HepG2 (cell line): Measurements from ENCODE around the gene HSD11B2. TPM values are rescaled to one million over a fixed set of nuclear protein-coding genes. Genes with fewer than 3 reads are reported as not detected.

Experiments used
- BRCA1 ChIP-seq: sonication (generic); formaldehyde crosslinking; IDR thresholded peaks from 2 replicates; pipeline ENCODE4 v1.4.0; 2020; ENCODE audit warnings: missing genetic modification reagents
- ETV5 ChIP-seq: IDR thresholded peaks from 2 replicates; pipeline ENCODE4 v1.6.1; 2018; ENCODE audit warnings: missing biosample characterization, missing genetic modification reagents, inconsistent platforms, borderline replicate concordance
- GATAD2A ChIP-seq: IDR thresholded peaks from 2 replicates; pipeline ENCODE4 v1.6.1; 2016
- HMG20B ChIP-seq: conservative IDR thresholded peaks from 2 replicates; pipeline ENCODE4 v1.6.1; 2016; ENCODE audit warnings: missing genetic modification reagents, missing compliant biosample characterization
- NFIB ChIP-seq: sonication (generic); formaldehyde crosslinking; IDR thresholded peaks from 2 replicates; pipeline ENCODE4 v1.9.0; 2021; ENCODE audit warnings: missing genetic modification reagents, mild to moderate bottlenecking, borderline replicate concordance
- ZBTB7A ChIP-seq: sonication (generic); formaldehyde crosslinking; IDR thresholded peaks from 2 replicates; pipeline ENCODE4 v1.8.0; 2022; ENCODE audit warnings: mild to moderate bottlenecking, missing genetic modification reagents
- ZMYM3 ChIP-seq: sonication (generic); formaldehyde crosslinking; IDR thresholded peaks from 2 replicates; pipeline ENCODE4 v1.5.1; 2020; ENCODE audit warnings: mild to moderate bottlenecking, missing genetic modification reagents
- ZNF24 ChIP-seq: fragments of 450-650 bp; IDR thresholded peaks from 2 replicates; pipeline ENCODE4 v1.6.1; 2017; ENCODE audit warnings: antibody characterized with exemption, mild to moderate bottlenecking
- polyA plus RNA-seq, 8 experiments: library from polyadenylated mRNA; depleted of rRNA in 3 of 8; stranded (reverse) in 7 of 8; unstranded in 1 of 8; fragments of >200 nt; fragmentation: Illumina TruSeq in 4 of 8; extraction: Trizol in 4 of 8; gene quantifications; 2 replicates each; pipeline versions ENCODE4 v1.2.1 to v1.2.3, GENCODE V29; 2011 to 2016; ENCODE audit warnings: low read depth in 4 of 8, missing spikeins in 1 of 8, mixed read lengths in 1 of 8; ENCODE audit not compliant: insufficient read depth in 1 of 8
- total RNA-seq, 5 experiments: library from RNA; depleted of rRNA; stranded (reverse); fragments of >200 nt; fragmentation: Illumina TruSeq; extraction: Trizol; gene quantifications; 2 replicates each; pipeline ENCODE4 v1.2.3, GENCODE V29; 2016; ENCODE audit warnings: low read depth in 1 of 5
- TF ChIP-seq, protein P1 (sequence below): sonication (generic); formaldehyde crosslinking; IDR thresholded peaks from 2 replicates; pipeline ENCODE4 v1.5.1; 2020; ENCODE audit warnings: missing genetic modification reagents, mild to moderate bottlenecking, borderline replicate concordance
- TF ChIP-seq, protein P2 (sequence below): sonication (generic); formaldehyde crosslinking; IDR thresholded peaks from 2 replicates; pipeline ENCODE4 v1.4.0; 2020; ENCODE audit warnings: missing genetic modification reagents, borderline replicate concordance
- TF ChIP-seq, protein P3 (sequence below): sonication (generic); formaldehyde crosslinking; IDR thresholded peaks from 2 replicates; pipeline ENCODE4 v1.4.0; 2020; ENCODE audit warnings: missing genetic modification reagents
- TF ChIP-seq, protein P4 (sequence below): sonication (generic); formaldehyde crosslinking; IDR thresholded peaks from 2 replicates; pipeline ENCODE4 v1.4.0; 2020; ENCODE audit warnings: mild to moderate bottlenecking, missing genetic modification reagents

Gene HSD11B2
- total and polyA plus RNA-seq, 2 of the 13 experiments (the other 11 are each of a cell fraction or from before 2014, with no cell fraction given), result 8.9 to 13.6 TPM

DNA sequence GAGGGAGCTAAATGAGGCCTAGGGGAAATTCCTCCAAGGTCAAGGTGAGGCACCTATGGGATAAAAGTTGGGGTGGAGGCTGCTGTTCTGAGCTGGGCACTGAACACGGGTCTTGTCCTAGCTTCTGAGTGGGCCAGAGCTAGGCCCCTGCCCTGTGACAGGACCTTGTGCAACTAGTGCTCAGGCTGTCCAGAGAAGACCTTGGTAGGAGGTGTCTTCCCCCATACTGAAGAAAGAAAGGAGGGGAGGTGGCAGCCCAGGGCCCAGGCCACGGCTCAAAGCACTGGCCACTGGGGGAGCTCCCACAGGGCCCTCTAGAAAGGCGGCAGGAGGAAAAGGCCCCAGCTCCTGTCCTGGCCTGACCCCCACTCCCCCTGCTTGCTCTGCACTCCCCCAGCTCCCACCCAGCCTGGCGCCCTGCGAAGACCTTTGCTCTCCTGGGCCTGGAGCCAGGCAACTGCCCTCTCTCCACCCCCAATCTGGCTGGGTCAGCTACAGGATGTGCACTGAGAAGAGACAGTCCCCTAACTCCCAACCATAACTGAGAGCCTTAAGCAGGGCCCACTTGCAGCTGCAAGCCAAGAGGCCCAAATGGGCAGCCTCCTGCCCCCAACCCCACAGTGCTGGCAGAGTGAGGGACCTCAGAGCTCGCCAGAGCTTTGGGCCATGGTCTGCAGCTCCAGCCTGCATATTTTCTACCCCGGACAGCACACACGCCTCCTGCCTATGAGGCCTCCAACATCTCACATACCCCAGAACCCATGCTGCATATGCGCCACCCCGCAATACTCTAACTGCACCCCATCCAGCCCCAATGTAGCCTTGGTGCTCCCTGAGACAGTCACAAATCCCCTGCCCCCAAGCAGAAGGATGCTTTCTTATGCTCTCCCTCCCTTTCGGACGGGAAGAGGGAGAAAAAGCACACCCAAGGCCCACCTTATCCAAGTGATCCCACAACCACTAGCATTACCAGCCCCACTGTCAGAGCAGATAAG, 15.3 kb downstream of the HSD11B2 start (continued):
- TF ChIP-seq, protein P1, sequence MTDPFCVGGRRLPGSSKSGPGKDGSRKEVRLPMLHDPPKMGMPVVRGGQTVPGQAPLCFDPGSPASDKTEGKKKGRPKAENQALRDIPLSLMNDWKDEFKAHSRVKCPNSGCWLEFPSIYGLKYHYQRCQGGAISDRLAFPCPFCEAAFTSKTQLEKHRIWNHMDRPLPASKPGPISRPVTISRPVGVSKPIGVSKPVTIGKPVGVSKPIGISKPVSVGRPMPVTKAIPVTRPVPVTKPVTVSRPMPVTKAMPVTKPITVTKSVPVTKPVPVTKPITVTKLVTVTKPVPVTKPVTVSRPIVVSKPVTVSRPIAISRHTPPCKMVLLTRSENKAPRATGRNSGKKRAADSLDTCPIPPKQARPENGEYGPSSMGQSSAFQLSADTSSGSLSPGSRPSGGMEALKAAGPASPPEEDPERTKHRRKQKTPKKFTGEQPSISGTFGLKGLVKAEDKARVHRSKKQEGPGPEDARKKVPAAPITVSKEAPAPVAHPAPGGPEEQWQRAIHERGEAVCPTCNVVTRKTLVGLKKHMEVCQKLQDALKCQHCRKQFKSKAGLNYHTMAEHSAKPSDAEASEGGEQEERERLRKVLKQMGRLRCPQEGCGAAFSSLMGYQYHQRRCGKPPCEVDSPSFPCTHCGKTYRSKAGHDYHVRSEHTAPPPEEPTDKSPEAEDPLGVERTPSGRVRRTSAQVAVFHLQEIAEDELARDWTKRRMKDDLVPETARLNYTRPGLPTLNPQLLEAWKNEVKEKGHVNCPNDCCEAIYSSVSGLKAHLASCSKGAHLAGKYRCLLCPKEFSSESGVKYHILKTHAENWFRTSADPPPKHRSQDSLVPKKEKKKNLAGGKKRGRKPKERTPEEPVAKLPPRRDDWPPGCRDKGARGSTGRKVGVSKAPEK, result no peak
- TF ChIP-seq GATAD2A, result peak; percentile 76
- peak; percentile 56; the same call in 1 of the 2 replicates for TF ChIP-seq ZMYM3 (CRISPR knock-in tag)
- TF ChIP-seq, protein P2, sequence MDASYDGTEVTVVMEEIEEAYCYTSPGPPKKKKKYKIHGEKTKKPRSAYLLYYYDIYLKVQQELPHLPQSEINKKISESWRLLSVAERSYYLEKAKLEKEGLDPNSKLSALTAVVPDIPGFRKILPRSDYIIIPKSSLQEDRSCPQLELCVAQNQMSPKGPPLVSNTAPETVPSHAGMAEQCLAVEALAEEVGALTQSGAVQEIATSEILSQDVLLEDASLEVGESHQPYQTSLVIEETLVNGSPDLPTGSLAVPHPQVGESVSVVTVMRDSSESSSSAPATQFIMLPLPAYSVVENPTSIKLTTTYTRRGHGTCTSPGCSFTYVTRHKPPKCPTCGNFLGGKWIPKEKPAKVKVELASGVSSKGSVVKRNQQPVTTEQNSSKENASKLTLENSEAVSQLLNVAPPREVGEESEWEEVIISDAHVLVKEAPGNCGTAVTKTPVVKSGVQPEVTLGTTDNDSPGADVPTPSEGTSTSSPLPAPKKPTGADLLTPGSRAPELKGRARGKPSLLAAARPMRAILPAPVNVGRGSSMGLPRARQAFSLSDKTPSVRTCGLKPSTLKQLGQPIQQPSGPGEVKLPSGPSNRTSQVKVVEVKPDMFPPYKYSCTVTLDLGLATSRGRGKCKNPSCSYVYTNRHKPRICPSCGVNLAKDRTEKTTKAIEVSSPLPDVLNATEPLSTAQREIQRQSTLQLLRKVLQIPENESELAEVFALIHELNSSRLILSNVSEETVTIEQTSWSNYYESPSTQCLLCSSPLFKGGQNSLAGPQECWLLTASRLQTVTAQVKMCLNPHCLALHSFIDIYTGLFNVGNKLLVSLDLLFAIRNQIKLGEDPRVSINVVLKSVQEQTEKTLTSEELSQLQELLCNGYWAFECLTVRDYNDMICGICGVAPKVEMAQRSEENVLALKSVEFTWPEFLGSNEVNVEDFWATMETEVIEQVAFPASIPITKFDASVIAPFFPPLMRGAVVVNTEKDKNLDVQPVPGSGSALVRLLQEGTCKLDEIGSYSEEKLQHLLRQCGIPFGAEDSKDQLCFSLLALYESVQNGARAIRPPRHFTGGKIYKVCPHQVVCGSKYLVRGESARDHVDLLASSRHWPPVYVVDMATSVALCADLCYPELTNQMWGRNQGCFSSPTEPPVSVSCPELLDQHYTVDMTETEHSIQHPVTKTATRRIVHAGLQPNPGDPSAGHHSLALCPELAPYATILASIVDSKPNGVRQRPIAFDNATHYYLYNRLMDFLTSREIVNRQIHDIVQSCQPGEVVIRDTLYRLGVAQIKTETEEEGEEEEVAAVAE (CRISPR knock-in tag), result no peak
- no peak for TF ChIP-seq HMG20B (CRISPR knock-in tag)
- TF ChIP-seq, protein P3, sequence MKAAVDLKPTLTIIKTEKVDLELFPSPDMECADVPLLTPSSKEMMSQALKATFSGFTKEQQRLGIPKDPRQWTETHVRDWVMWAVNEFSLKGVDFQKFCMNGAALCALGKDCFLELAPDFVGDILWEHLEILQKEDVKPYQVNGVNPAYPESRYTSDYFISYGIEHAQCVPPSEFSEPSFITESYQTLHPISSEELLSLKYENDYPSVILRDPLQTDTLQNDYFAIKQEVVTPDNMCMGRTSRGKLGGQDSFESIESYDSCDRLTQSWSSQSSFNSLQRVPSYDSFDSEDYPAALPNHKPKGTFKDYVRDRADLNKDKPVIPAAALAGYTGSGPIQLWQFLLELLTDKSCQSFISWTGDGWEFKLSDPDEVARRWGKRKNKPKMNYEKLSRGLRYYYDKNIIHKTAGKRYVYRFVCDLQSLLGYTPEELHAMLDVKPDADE (CRISPR knock-in tag), result no peak
- TF ChIP-seq ETV5 (CRISPR knock-in tag), result no peak; the same call in 1 of the 2 replicates
- 0 out of 2 replicates have a peak, but pooled peaks have one; percentile 41 for TF ChIP-seq NFIB
- TF ChIP-seq ZBTB7A (CRISPR knock-in tag), result peak; percentile 94
- TF ChIP-seq ZNF24, result no peak
- TF ChIP-seq BRCA1 (CRISPR knock-in tag), result no peak
- TF ChIP-seq, protein P4, sequence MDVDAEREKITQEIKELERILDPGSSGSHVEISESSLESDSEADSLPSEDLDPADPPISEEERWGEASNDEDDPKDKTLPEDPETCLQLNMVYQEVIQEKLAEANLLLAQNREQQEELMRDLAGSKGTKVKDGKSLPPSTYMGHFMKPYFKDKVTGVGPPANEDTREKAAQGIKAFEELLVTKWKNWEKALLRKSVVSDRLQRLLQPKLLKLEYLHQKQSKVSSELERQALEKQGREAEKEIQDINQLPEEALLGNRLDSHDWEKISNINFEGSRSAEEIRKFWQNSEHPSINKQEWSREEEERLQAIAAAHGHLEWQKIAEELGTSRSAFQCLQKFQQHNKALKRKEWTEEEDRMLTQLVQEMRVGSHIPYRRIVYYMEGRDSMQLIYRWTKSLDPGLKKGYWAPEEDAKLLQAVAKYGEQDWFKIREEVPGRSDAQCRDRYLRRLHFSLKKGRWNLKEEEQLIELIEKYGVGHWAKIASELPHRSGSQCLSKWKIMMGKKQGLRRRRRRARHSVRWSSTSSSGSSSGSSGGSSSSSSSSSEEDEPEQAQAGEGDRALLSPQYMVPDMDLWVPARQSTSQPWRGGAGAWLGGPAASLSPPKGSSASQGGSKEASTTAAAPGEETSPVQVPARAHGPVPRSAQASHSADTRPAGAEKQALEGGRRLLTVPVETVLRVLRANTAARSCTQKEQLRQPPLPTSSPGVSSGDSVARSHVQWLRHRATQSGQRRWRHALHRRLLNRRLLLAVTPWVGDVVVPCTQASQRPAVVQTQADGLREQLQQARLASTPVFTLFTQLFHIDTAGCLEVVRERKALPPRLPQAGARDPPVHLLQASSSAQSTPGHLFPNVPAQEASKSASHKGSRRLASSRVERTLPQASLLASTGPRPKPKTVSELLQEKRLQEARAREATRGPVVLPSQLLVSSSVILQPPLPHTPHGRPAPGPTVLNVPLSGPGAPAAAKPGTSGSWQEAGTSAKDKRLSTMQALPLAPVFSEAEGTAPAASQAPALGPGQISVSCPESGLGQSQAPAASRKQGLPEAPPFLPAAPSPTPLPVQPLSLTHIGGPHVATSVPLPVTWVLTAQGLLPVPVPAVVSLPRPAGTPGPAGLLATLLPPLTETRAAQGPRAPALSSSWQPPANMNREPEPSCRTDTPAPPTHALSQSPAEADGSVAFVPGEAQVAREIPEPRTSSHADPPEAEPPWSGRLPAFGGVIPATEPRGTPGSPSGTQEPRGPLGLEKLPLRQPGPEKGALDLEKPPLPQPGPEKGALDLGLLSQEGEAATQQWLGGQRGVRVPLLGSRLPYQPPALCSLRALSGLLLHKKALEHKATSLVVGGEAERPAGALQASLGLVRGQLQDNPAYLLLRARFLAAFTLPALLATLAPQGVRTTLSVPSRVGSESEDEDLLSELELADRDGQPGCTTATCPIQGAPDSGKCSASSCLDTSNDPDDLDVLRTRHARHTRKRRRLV (CRISPR knock-in tag), result no peak
